Chondrocyte (in vitro differentiated cells): ENCODE results near the gene DDX19B. TPM values are rescaled to one million over a fixed set of nuclear protein-coding genes. Genes with fewer than 3 reads are reported as not detected.

Experiments
- DNase-seq: peaks from one replicate; pipeline ENCODE4 v3.0.0; 2021; ENCODE audit warnings: mixed read lengths, low spot score
- H3K27ac Mint-ChIP-seq: one replicate; pipeline ENCODE4 v1.8.0; 2021; ENCODE audit warnings: mild to moderate bottlenecking, moderate library complexity, mixed read lengths; ENCODE audit not compliant: unreplicated experiment
- H3K27me3 Mint-ChIP-seq: 2 replicates; pipeline ENCODE4 v1.8.0; 2021; ENCODE audit warnings: low read depth, mixed read lengths
- H3K36me3 Mint-ChIP-seq: 2 replicates; pipeline ENCODE4 v1.8.0; 2021; ENCODE audit warnings: low read depth, mixed read lengths
- H3K4me1 Mint-ChIP-seq: 2 replicates; pipeline ENCODE4 v1.8.0; 2021; ENCODE audit warnings: low read depth, mild to moderate bottlenecking, mixed read lengths
- H3K4me3 Mint-ChIP-seq: one replicate; pipeline ENCODE4 v1.8.0; 2021; ENCODE audit warnings: mild to moderate bottlenecking, moderate library complexity, mixed read lengths; ENCODE audit not compliant: unreplicated experiment
- H3K9me3 Mint-ChIP-seq: 2 replicates; pipeline ENCODE4 v1.8.0; 2021; ENCODE audit warnings: low read depth, mixed read lengths
- total RNA-seq: library from RNA; stranded (reverse); gene quantifications from 3 replicates; pipeline ENCODE4 v1.2.1, GENCODE V29; 2021
- TF ChIP-seq, protein P1 (sequence below): fragments of 200-600 bp; sonication (generic); IDR thresholded peaks from 2 replicates; pipeline ENCODE4 v1.5.0; 2021; ENCODE audit warnings: antibody characterized with exemption, mild to moderate bottlenecking, moderate library complexity

DDX19B gene
- total RNA-seq, 1 donor from 2014 or later = 22.9 TPM

- TF ChIP-seq, protein P1, sequence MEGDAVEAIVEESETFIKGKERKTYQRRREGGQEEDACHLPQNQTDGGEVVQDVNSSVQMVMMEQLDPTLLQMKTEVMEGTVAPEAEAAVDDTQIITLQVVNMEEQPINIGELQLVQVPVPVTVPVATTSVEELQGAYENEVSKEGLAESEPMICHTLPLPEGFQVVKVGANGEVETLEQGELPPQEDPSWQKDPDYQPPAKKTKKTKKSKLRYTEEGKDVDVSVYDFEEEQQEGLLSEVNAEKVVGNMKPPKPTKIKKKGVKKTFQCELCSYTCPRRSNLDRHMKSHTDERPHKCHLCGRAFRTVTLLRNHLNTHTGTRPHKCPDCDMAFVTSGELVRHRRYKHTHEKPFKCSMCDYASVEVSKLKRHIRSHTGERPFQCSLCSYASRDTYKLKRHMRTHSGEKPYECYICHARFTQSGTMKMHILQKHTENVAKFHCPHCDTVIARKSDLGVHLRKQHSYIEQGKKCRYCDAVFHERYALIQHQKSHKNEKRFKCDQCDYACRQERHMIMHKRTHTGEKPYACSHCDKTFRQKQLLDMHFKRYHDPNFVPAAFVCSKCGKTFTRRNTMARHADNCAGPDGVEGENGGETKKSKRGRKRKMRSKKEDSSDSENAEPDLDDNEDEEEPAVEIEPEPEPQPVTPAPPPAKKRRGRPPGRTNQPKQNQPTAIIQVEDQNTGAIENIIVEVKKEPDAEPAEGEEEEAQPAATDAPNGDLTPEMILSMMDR = no peak
- Mint-ChIP-seq H3K27ac (no peak overlapping the region), H3K27me3 (no peaks in the 10 kb centered on the region), H3K4me1 (peaks cover 13% of the 10 kb centered on the region), H3K4me3 (no peak overlapping the region), H3K9me3 (no peaks in the 10 kb centered on the region), H3K36me3 (peaks cover 18% of the 10 kb centered on the region)
- no peak for DNase-seq
Measured at GRCh38 chr16:70383421-70383960, 84.5 kb downstream of the DDX19B start.

Other genes with a start within 250 kb of the DDX19B start
- 22.8 to 29.2 TPM (median 23.7 TPM) in 3 replicates for gene PDPR, start 184.9 kb upstream of the DDX19B start, total RNA-seq
- 0.34 TPM in 1 of 3 replicates, not detected in the others for gene CLEC18C, start 125.4 kb upstream of the DDX19B start, total RNA-seq
- 27.4 to 66.6 TPM (median 64.1 TPM) in 3 replicates for gene EXOSC6, start 47.2 kb upstream of the DDX19B start, total RNA-seq
- 92.2 to 243 TPM (median 234 TPM) in 3 replicates for gene AARS1, start 9.7 kb upstream of the DDX19B start, total RNA-seq
- 32.4 to 48.3 TPM (median 34.0 TPM) in 3 replicates for gene DDX19A, start 47.7 kb downstream of the DDX19B start, total RNA-seq
- 71.9 to 76.4 TPM (median 72.1 TPM) in 3 replicates for gene ST3GAL2, start 139.9 kb downstream of the DDX19B start, total RNA-seq
- 9.2 to 12.9 TPM (median 11.5 TPM) in 3 replicates for gene FCSK, start 155.4 kb downstream of the DDX19B start, total RNA-seq
- gene COG4, start 224.4 kb downstream of the DDX19B start, total RNA-seq = 48.4 to 65.1 TPM (median 49.8 TPM) in 3 replicates
- 182 to 262 TPM (median 186 TPM) in 3 replicates for gene SF3B3, start 224.6 kb downstream of the DDX19B start, total RNA-seq